ENCODE data around the gene CUTC.
A peak's percentile ranks its signal among the peaks of the same experiment; 100 is the strongest.
"Not testable (repeated sequence)": the region's sequence is repeated elsewhere in the genome, so short reads cannot be mapped to it uniquely, and the experiment has no call there.

Gene CUTC

GRCh38 chr10:99732033-99732842, at the start of gene CUTC, which contains the start of gene COX15:
Gene CUTC (plus strand): TSS chr10:99732234. CDS start chr10:99732349, 115 bp downstream.
Gene COX15 (minus strand): TSS chr10:99732127. CDS start chr10:99732049, 78 bp downstream.
- DNase-seq: peak; percentile 66 to 80

- DNase-seq: no peak
Measured at GRCh38 chr10:99682752-99683151, 49.3 kb upstream of the CUTC start.

GRCh38 chr10:99685597-99685967, 46.5 kb upstream of the CUTC start:
- DNase-seq: no peak

- no peak for DNase-seq
Measured at GRCh38 chr10:99689461-99689860, 42.6 kb upstream of the CUTC start.

- DNase-seq: no peak
Measured at GRCh38 chr10:99693933-99694583, 38.0 kb upstream of the CUTC start.

- DNase-seq: no peak
Measured at GRCh38 chr10:99695761-99696160, 36.3 kb upstream of the CUTC start.

- DNase-seq: no peak
Measured at GRCh38 chr10:99698504-99699080, 33.4 kb upstream of the CUTC start.

GRCh38 chr10:99700649-99701048, 31.4 kb upstream of the CUTC start:
- no peak for DNase-seq

- no peak for DNase-seq
Measured at GRCh38 chr10:99708428-99709012, 23.5 kb upstream of the CUTC start.

GRCh38 chr10:99709480-99710229, 22.4 kb upstream of the CUTC start:
- no peak for DNase-seq

- no peak for DNase-seq
Measured at GRCh38 chr10:99711129-99711719, 20.8 kb upstream of the CUTC start.

- DNase-seq: no peak
Measured at GRCh38 chr10:99714446-99714845, 17.6 kb upstream of the CUTC start.

- no peak for DNase-seq
Measured at GRCh38 chr10:99720387-99720786, 11.6 kb upstream of the CUTC start.

GRCh38 chr10:99730026-99730425, 2.0 kb upstream of the CUTC start:
- DNase-seq: no peak

GRCh38 chr10:99731306-99732032, 565 bp upstream of the CUTC start:
- DNase-seq: no peak

GRCh38 chr10:99733366-99733765, 1.3 kb downstream of the CUTC start:
- no peak for DNase-seq

GRCh38 chr10:99734111-99734510, 2.1 kb downstream of the CUTC start:
- not testable (repeated sequence) for DNase-seq

- no peak for DNase-seq
Measured at GRCh38 chr10:99740260-99740659, 8.2 kb downstream of the CUTC start.

- no peak for DNase-seq
Measured at GRCh38 chr10:99740933-99741559, 9.0 kb downstream of the CUTC start.

GRCh38 chr10:99742254-99742653, 10.2 kb downstream of the CUTC start:
- DNase-seq: no peak

- DNase-seq: no peak
Measured at GRCh38 chr10:99742701-99743100, 10.7 kb downstream of the CUTC start.

Measured in cerebellar nuclear complex (tissue), 1 donor.